ENCODE measurements around the gene KCNQ1OT1.

The KCNQ1OT1 gene

GRCh38 chr11:2672553-2673249, 27.1 kb downstream of the KCNQ1OT1 start:
- TF ChIP-seq CTCF (IDR thresholded peaks at IDR 0.05; ENCODE audit: insufficient read depth, low read depth, low read length, missing control alignments), result no peak

GRCh38 chr11:2671748-2672147, 28.0 kb downstream of the KCNQ1OT1 start:
- DNase-seq (ENCODE audit: low read depth), result no peak
- H3K4me3 ChIP-seq (ENCODE audit: low read depth, low read length), result no peak overlapping the region
- no peak for TF ChIP-seq CTCF (IDR thresholded peaks at IDR 0.05; ENCODE audit: insufficient read depth, low read depth, low read length, missing control alignments)

More at GRCh38 chr11:2672553-2673249, 27.1 kb downstream of the KCNQ1OT1 start:
- no peak for DNase-seq (ENCODE audit: low read depth)
- H3K4me3 ChIP-seq (ENCODE audit: low read depth, low read length), result no peak overlapping the region

GRCh38 chr11:2670541-2671100, 29.2 kb downstream of the KCNQ1OT1 start:
- TF ChIP-seq CTCF (IDR thresholded peaks at IDR 0.05; ENCODE audit: insufficient read depth, low read depth, low read length, missing control alignments), result no peak
- no peak for DNase-seq (ENCODE audit: low read depth)
- no peak overlapping the region for H3K4me3 ChIP-seq (ENCODE audit: low read depth, low read length)

- DNase-seq (ENCODE audit: low read depth), result no peak
- no peak overlapping the region for H3K4me3 ChIP-seq (ENCODE audit: low read depth, low read length)
- TF ChIP-seq CTCF (IDR thresholded peaks at IDR 0.05; ENCODE audit: insufficient read depth, low read depth, low read length, missing control alignments), result no peak
Observed at GRCh38 chr11:2669634-2670469, 29.9 kb downstream of the KCNQ1OT1 start.

- TF ChIP-seq CTCF (IDR thresholded peaks at IDR 0.05; ENCODE audit: insufficient read depth, low read depth, low read length, missing control alignments), result no peak
- DNase-seq (ENCODE audit: low read depth), result no peak
- no peak overlapping the region for H3K4me3 ChIP-seq (ENCODE audit: low read depth, low read length)
Observed at GRCh38 chr11:2668876-2669275, 30.9 kb downstream of the KCNQ1OT1 start.

GRCh38 chr11:2667940-2668339, 31.9 kb downstream of the KCNQ1OT1 start:
- TF ChIP-seq CTCF (IDR thresholded peaks at IDR 0.05; ENCODE audit: insufficient read depth, low read depth, low read length, missing control alignments), result no peak
- H3K4me3 ChIP-seq (ENCODE audit: low read depth, low read length), result no peak overlapping the region
- DNase-seq (ENCODE audit: low read depth), result no peak
